ENCODE results near the gene KIRREL1.

- TF ChIP-seq CTCF (conservative IDR thresholded peaks at IDR 0.05) (no peak), ZFX (IDR thresholded peaks at IDR 0.05) (no peak)
Observed at GRCh38 chr1:158062174-158062573, 68.7 kb downstream of the KIRREL1 start.

All from C4-2B (cell line).